ENCODE data around the gene PLXDC1.

Gene PLXDC1

GRCh38 chr17:39014044-39014794, 137.2 kb downstream of the PLXDC1 start:
- DNase-seq (ENCODE audit: low read depth), result no peak
